Measurements from ENCODE around the gene ACP3. TPM values are rescaled to one million over a fixed set of nuclear protein-coding genes. Genes with fewer than 3 reads are reported as not detected.

ACP3 gene
- total RNA-seq, 3 donors from 2014 or later (not counting 1 experiment from before 2014, with no cell fraction given) = 0.75 to 2.1 (median 1.7) TPM

- no peaks in the 10 kb centered on the region for H3K4me1 Mint-ChIP-seq
- Histone ChIP-seq H3K4me1 (ENCODE audit: control insufficient read depth, insufficient read depth, low read length) (no peaks in the 10 kb centered on the region), H3K27ac (ENCODE audit: low read length) (no peak overlapping the region), H3K27me3 (ENCODE audit: control insufficient read depth, insufficient read depth, low read length) (no peaks in the 10 kb centered on the region), H3K9me3 (ENCODE audit: control insufficient read depth, insufficient read depth, low read length) (no peaks in the 10 kb centered on the region), H3K36me3 (ENCODE audit: control insufficient read depth, insufficient read depth, low read length) (no peaks in the 10 kb centered on the region), H3K4me3 (ENCODE audit: low read length) (no peak overlapping the region)
- H3K36me3 Mint-ChIP-seq = no peaks in the 10 kb centered on the region
- ATAC-seq = no peak
- 89% methylated on average over 6 of the region's 6 CpGs for WGBS (ENCODE audit: insufficient coverage)
- no peak overlapping the region for H3K27ac Mint-ChIP-seq
- no peak overlapping the region for H3K4me3 Mint-ChIP-seq
- DNase-seq = no peak
- no peaks in the 10 kb centered on the region for H3K9me3 Mint-ChIP-seq
- peaks cover 5 to 16% of the 10 kb centered on the region in 2 donors for H3K27me3 Mint-ChIP-seq (ENCODE audit: low read depth in 2 of 2)
- no peak for TF ChIP-seq CTCF (IDR thresholded peaks at IDR 0.05)
- intact Hi-C loops (cut with micrococcal nuclease) = no loop called here
These were observed 14.9 kb downstream of the ACP3 start for GRCh38 chr3:132332082-132332481.

- H3K27ac Mint-ChIP-seq = no peak overlapping the region
- ATAC-seq = no peak
These were observed 15.3 kb downstream of the ACP3 start for GRCh38 chr3:132332508-132332907.

GRCh38 chr3:132341746-132342145 is 24.5 kb downstream of the ACP3 start:
- no peak for DNase-seq
- Mint-ChIP-seq H3K27ac (no peak overlapping the region), H3K4me1 (peaks cover 0 to 5% of the 10 kb centered on the region in 2 donors), H3K9me3 (no peaks in the 10 kb centered on the region), H3K36me3 (no peaks in the 10 kb centered on the region), H3K4me3 (no peak overlapping the region), H3K27me3 (ENCODE audit: low read depth in 2 of 2) (peaks cover 0 to 10% of the 10 kb centered on the region in 2 donors)
- Histone ChIP-seq H3K4me3 (ENCODE audit: low read length) (no peak overlapping the region), H3K4me1 (ENCODE audit: control insufficient read depth, insufficient read depth, low read length) (no peaks in the 10 kb centered on the region), H3K27me3 (ENCODE audit: control insufficient read depth, insufficient read depth, low read length) (no peaks in the 10 kb centered on the region), H3K27ac (ENCODE audit: low read length) (no peak overlapping the region), H3K36me3 (ENCODE audit: control insufficient read depth, insufficient read depth, low read length) (no peaks in the 10 kb centered on the region), H3K9me3 (ENCODE audit: control insufficient read depth, insufficient read depth, low read length) (no peaks in the 10 kb centered on the region)
- WGBS (ENCODE audit: insufficient coverage) = 89% methylated on average over 2 of the region's 2 CpGs
- TF ChIP-seq CTCF (IDR thresholded peaks at IDR 0.05) = no peak
- ATAC-seq = no peak
- intact Hi-C loops (cut with micrococcal nuclease) = loop anchor here (2.0 kb wide), 1 partner anchor 89 kb away; no protein-coding TSS in a partner anchor

More at GRCh38 chr3:132332508-132332907, 15.3 kb downstream of the ACP3 start:
- no peaks in the 10 kb centered on the region for H3K27me3 ChIP-seq (ENCODE audit: control insufficient read depth, insufficient read depth, low read length)
- no peaks in the 10 kb centered on the region for H3K4me1 ChIP-seq (ENCODE audit: control insufficient read depth, insufficient read depth, low read length)
- Mint-ChIP-seq H3K27me3 (ENCODE audit: low read depth in 2 of 2) (peaks cover 5 to 16% of the 10 kb centered on the region in 2 donors), H3K9me3 (no peaks in the 10 kb centered on the region), H3K4me3 (no peak overlapping the region), H3K4me1 (no peaks in the 10 kb centered on the region), H3K36me3 (no peaks in the 10 kb centered on the region)
- no peaks in the 10 kb centered on the region for H3K36me3 ChIP-seq (ENCODE audit: control insufficient read depth, insufficient read depth, low read length)
- intact Hi-C loops (cut with micrococcal nuclease) = no loop called here
- H3K4me3 ChIP-seq (ENCODE audit: low read length) = no peak overlapping the region
- no peak overlapping the region for H3K27ac ChIP-seq (ENCODE audit: low read length)
- TF ChIP-seq CTCF (IDR thresholded peaks at IDR 0.05) = no peak
- no peaks in the 10 kb centered on the region for H3K9me3 ChIP-seq (ENCODE audit: control insufficient read depth, insufficient read depth, low read length)
- no peak for DNase-seq
- no CpG with 5 or more reads among the region's 1 CpG for WGBS (ENCODE audit: insufficient coverage)

- no peaks in the 10 kb centered on the region for H3K4me1 ChIP-seq (ENCODE audit: control insufficient read depth, insufficient read depth, low read length)
- TF ChIP-seq CTCF (IDR thresholded peaks at IDR 0.05) = no peak
- no peaks in the 10 kb centered on the region for H3K9me3 ChIP-seq (ENCODE audit: control insufficient read depth, insufficient read depth, low read length)
- H3K27ac Mint-ChIP-seq = no peak overlapping the region
- no peaks in the 10 kb centered on the region for H3K36me3 ChIP-seq (ENCODE audit: control insufficient read depth, insufficient read depth, low read length)
- H3K27ac ChIP-seq (ENCODE audit: low read length) = no peak overlapping the region
- DNase-seq = no peak
- H3K27me3 Mint-ChIP-seq (ENCODE audit: low read depth in 2 of 2) = peaks cover 0 to 10% of the 10 kb centered on the region in 2 donors
- WGBS (ENCODE audit: insufficient coverage) = 97% methylated on average over 5 of the region's 5 CpGs
- H3K36me3 Mint-ChIP-seq = no peaks in the 10 kb centered on the region
- no peak for ATAC-seq
- no peak overlapping the region for H3K4me3 ChIP-seq (ENCODE audit: low read length)
- no peaks in the 10 kb centered on the region for H3K9me3 Mint-ChIP-seq
- H3K4me1 Mint-ChIP-seq = peaks cover 0 to 5% of the 10 kb centered on the region in 2 donors
- intact Hi-C loops (cut with micrococcal nuclease) = loop anchor here (2.0 kb wide), 1 partner anchor 89 kb away; no protein-coding TSS in a partner anchor
- H3K27me3 ChIP-seq (ENCODE audit: control insufficient read depth, insufficient read depth, low read length) = no peaks in the 10 kb centered on the region
- H3K4me3 Mint-ChIP-seq = no peak overlapping the region
These were observed 25.0 kb downstream of the ACP3 start for GRCh38 chr3:132342183-132342582.
